BJ (cell line): ENCODE measurements around the gene KXD1. TPM values are rescaled to one million over a fixed set of nuclear protein-coding genes. Genes with fewer than 3 reads are reported as not detected.

Source experiments
- CTCF ChIA-PET: fragments of 350-600 bp; formaldehyde crosslinking; extraction: SDS; loops from one replicate; lab custom pipeline; 2021; ENCODE audit warnings: antibody characterized with exemption, inconsistent platforms; lab: Yijun Ruan, JAX
- POLR2A ChIA-PET: fragments of 300-600 bp; sonication (Branson Sonifier 250); formaldehyde crosslinking; extraction: SDS; loops from one replicate; lab custom pipeline; 2021; ENCODE audit warnings: antibody characterized with exemption; lab: Charles Lee
- DNase-seq: peaks from one replicate; pipeline ENCODE4 v3.0.0-alpha.2; 2011; ENCODE audit warnings: low read depth
- H3K27me3 ChIP-seq: 2 replicates; pipeline ENCODE4 v1.6.0; 2011; ENCODE audit warnings: low read length; ENCODE audit not compliant: control insufficient read depth, insufficient read depth
- H3K36me3 ChIP-seq: 2 replicates; pipeline ENCODE4 v1.5.1; 2011; ENCODE audit warnings: low read length; ENCODE audit not compliant: control insufficient read depth, insufficient read depth
- H3K4me3 ChIP-seq: 2 replicates; pipeline ENCODE4 v1.5.1; 2011; ENCODE audit warnings: low read depth, mild to moderate bottlenecking, control low read depth, low read length
- polyA plus RNA-seq: library from polyadenylated mRNA; depleted of rRNA; stranded (reverse); fragments of >200 nt; gene quantifications from 2 replicates; pipeline ENCODE4 v1.2.3, GENCODE V29; 2011
- TF ChIP-seq, protein P1 (sequence below): IDR thresholded peaks from 2 replicates; pipeline ENCODE4 v1.5.1; 2011; ENCODE audit warnings: low read depth, mild to moderate bottlenecking, control low read depth, inconsistent platforms, low read length, moderate library complexity; ENCODE audit not compliant: insufficient read depth

Gene KXD1
- polyA plus RNA-seq, 1 experiment: 163 TPM

DNA sequence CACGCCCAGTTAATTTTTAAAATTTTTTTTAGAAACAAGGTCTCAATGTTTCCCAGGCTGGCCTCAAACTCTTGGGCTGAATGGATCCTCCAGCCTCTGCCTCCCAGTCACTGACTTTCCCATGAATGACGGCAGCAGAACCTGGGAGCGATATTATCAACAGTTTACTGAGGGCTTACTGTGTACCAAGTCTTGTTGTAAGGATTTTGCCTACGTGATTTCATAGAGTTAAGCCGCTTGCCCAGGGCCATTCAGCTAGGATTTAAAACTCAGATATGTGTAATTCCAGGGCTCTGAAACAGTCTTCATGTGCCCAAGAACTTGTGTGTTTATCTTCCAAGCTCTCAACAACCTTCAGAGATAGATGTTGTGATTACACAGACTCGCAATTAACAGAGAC, 6.0 kb upstream of the KXD1 start:
- no peak overlapping the region for H3K4me3 ChIP-seq
- POLR2A ChIA-PET: no interaction called here
- DNase-seq: no peak
- CTCF ChIA-PET: no interaction called here
- no peaks in the 10 kb centered on the region for H3K36me3 ChIP-seq
- TF ChIP-seq, protein P1, sequence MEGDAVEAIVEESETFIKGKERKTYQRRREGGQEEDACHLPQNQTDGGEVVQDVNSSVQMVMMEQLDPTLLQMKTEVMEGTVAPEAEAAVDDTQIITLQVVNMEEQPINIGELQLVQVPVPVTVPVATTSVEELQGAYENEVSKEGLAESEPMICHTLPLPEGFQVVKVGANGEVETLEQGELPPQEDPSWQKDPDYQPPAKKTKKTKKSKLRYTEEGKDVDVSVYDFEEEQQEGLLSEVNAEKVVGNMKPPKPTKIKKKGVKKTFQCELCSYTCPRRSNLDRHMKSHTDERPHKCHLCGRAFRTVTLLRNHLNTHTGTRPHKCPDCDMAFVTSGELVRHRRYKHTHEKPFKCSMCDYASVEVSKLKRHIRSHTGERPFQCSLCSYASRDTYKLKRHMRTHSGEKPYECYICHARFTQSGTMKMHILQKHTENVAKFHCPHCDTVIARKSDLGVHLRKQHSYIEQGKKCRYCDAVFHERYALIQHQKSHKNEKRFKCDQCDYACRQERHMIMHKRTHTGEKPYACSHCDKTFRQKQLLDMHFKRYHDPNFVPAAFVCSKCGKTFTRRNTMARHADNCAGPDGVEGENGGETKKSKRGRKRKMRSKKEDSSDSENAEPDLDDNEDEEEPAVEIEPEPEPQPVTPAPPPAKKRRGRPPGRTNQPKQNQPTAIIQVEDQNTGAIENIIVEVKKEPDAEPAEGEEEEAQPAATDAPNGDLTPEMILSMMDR: no peak
- no peaks in the 10 kb centered on the region for H3K27me3 ChIP-seq

DNA sequence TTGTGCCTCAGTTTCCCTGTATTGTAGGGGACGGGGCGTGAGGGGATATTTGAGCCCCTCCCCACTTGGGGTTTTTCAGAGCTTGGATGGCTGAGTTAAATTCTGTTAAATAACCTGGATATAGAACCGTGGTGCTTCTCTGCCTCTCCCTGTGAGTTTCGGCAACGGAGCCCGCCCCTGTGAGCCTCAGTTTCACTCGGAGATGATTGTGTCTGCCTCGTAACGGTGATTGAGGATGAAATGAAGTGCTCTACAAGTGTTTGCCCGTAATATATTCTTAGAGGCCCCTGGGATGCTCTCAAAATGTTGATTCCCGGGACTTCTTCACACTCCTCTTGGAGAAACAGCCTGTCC, 509 bp downstream of the KXD1 start:
- Histone ChIP-seq H3K27me3 (no peaks in the 10 kb centered on the region), H3K36me3 (peaks cover 3% of the 10 kb centered on the region; the same call in 1 of the 2 replicates), H3K4me3 (peak overlapping the region; percentile 93)
- ChIA-PET POLR2A (interaction anchor here (0.6 kb wide), 2 partner anchors 29 to 37 kb away, joined by 3 to 10 read pairs; partner anchors contain the start of gene ELL), CTCF (interaction anchor here (0.6 to 2.3 kb wide), 10 partner anchors 11 to 429 kb away, joined by 3 to 10 read pairs (median 4); partner anchors contain the start of genes REX1BD, UBA52 and UPF1)
- TF ChIP-seq, protein P1: no peak
- no peak for DNase-seq

DNA sequence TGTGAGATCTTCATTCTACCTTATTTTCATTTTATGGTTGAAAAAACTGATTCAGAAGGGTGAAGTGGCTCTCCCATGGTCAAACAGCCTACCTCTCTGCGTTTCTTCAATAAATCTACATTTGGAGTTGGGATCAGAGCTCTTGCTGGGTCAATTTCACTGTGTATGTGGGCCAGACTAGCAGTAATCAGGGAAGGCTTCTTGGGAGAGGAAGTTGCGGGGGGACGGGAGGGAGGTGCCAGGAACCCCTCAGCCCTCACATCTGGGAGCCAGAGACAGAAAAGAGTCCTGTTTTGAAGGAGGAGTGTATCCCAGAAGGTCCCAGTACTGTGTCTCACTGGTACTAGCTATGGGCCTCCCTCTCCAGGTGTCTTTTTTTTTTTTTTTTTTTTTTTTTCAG, 934 bp downstream of the KXD1 start:
- H3K36me3 ChIP-seq: peaks cover 3% of the 10 kb centered on the region; the same call in 1 of the 2 replicates
- H3K27me3 ChIP-seq: no peaks in the 10 kb centered on the region
- ChIA-PET POLR2A (interaction anchor here (0.6 kb wide), 2 partner anchors 28 to 37 kb away, joined by 3 to 10 read pairs; partner anchors contain the start of gene ELL), CTCF (interaction anchor here (0.6 to 1.9 kb wide), 7 partner anchors 10 to 108 kb away, joined by 3 to 8 read pairs (median 4); partner anchors contain the start of genes REX1BD and UBA52)
- TF ChIP-seq, protein P1: no peak
- peak overlapping the region; percentile 93 for H3K4me3 ChIP-seq
- DNase-seq: no peak

DNA sequence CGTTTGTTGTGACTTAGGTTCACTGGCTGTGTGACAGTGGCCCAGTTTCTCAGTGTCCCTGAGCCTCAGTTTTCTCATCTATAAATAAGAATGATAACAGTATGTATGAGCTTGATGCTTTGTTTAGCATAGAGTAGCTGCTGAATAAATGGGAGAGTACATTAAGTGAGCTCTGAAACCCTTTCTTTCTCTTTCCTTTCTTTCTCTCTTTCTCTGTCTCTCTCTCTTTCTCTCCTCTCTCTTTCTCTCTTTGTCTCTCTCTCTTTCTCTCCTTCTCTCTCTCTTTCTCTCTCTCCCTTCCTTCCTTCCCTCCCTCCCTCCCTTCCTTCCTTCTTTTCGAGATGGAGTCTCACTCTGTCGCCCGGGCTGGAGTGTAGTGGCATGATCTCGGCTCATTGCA, 2.0 kb downstream of the KXD1 start:
- Histone ChIP-seq H3K4me3 (no peak overlapping the region), H3K36me3 (peaks cover 5% of the 10 kb centered on the region), H3K27me3 (no peaks in the 10 kb centered on the region)
- POLR2A ChIA-PET: no interaction called here
- no peak for DNase-seq
- TF ChIP-seq, protein P1: no peak
- CTCF ChIA-PET: interaction anchor here (0.7 to 1.2 kb wide), 3 partner anchors 9 to 109 kb away, joined by 3 to 6 read pairs (median 4); no protein-coding TSS in a partner anchor

DNA sequence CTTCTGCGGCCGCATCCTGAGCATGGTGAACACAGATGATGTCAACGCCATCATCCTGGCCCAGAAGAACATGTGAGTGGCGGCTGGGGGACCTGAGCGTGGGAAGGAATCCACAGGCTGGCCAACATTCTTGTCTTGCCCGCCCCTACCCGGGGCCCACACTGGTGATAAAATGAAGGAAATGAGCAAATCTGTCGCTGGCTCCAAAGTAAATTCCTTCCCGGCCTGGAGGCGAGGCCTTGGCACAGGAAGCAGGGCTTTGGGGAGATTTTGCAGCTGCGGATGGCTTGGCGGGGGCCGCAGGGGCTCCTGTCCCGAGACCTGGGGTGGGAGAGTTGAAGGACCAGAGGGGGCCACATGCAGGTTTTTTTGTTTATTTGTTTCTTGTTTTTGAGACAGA, 4.4 kb downstream of the KXD1 start:
- ChIA-PET CTCF (interaction anchor here (0.7 to 1.0 kb wide), 2 partner anchors 26 to 32 kb away, joined by 3 to 4 read pairs; no protein-coding TSS in a partner anchor), POLR2A (no interaction called here)
- DNase-seq: no peak
- Histone ChIP-seq H3K27me3 (no peaks in the 10 kb centered on the region), H3K4me3 (no peak overlapping the region), H3K36me3 (peaks cover 13% of the 10 kb centered on the region)
- TF ChIP-seq, protein P1: no peak
